CD4-positive, alpha-beta T cell treated with Interleukin-17A for 1 hour (primary cell): ENCODE results near the gene NCAN.
A peak's percentile ranks its signal among the peaks of the same experiment; 100 is the strongest.
"Not testable (repeated sequence)": the region's sequence is repeated elsewhere in the genome, so short reads cannot be mapped to it uniquely, and the experiment has no call there.

Experiments used
- DNase-seq: peaks from one replicate; pipeline ENCODE4 v3.0.0-alpha.2; 2020

The NCAN gene

DNA sequence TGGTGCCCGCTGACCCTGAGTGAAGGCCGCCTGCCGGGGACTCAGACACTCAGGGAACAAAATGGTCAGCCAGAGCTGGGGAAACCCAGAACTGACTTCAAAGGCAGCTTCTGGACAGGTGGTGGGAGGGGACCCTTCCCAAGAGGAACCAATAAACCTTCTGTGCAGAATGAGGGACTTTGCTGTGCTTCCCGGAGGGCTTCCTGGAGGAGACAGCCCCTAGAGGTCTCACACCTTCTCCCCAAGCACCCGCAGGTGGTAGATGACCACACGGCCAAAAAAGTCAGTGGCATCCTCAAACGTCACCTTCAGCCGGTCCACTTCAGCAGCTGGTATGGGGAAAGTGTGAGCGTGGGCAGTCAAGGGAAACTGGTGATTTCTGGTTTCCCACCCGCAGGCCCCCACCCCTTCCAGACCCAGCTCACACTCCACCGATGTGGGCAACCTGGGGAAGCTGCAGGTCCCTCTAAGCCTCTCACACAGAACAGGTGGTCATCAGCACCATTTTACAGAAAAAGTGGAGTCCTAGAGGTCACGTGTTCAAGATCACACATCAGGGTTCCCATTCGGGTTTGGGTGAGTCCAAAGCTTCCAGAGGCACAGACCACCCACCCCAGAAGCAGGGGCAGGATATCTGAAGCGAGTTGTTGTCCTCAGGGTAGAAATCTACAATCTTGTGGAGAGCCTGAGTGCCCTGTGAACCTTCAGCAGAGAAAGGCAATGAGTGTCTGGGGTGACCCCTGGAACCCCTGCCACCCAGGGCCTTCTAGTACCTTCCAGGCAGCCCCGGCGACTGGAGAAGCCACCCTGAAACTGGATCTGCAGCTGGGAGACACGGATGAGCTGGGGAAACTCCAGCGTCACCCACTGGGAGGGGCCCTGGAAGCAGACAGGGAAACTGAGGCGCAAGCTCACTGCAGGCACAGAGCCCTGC lies 9.8 kb upstream of the NCAN start:
- DNase-seq, result no peak

DNA sequence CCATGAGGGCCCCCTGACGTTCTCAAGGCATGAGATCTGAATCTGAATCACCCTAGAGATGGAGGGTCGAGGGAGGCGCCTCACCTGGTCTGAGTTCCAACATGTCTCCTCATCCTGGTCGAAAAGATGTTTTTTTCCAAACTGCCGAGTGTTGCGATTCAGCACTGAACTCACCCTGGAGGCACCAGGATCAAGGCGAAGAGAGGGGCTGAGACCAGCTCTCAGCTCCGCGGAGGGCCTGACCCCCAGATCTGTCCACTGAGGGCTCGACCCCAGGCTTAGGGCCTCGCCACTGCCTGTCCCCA lies 9.1 kb upstream of the NCAN start:
- no peak for DNase-seq

DNA sequence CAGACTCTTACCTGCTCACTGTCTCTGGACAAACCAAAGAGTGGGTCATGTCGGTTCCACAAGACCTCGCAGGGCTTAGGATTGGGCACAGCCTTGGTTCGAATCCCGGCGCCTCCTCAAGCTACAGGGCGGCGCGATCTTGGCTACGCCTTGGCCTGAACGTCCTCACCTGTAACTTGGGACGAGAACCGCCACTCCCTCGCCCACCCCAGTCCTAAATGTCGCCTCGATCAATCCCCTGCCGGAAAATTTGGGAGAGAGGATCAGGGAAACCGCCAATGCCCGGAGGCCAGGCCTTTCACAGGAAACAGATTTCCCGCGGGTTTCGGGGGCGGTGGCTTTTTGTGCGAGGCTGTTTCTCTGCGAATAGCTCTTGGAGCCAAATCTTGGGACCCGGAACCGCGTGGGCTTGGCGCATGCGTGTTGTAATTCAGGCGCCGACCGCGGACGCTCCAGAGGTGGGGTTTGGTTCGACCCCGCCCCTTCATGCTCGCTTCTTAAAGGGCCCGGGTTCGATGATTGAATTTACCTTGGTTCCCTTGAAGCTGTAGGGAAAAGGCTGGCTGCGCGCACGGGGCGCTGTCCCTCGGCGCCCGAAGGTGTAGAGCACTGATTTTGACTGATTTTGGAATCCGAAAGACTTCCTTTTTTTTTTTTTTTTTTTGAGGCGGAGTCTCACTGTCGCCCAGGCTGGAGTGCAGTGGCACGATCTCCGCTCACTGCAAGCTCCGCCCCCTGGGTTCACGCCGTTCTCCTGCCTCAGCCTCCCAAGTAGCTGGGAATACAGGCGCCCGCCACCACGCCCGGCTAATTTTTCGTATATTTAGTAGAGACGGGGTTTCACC lies 8.5 kb upstream of the NCAN start, which contains the start of gene NR2C2AP:
Gene NR2C2AP, minus strand, starts transcription at position 403 of the 845 bp plus-strand sequence. Its CDS starts 354 bp downstream, at position 49.
- DNase-seq, result peak; percentile 93

DNA sequence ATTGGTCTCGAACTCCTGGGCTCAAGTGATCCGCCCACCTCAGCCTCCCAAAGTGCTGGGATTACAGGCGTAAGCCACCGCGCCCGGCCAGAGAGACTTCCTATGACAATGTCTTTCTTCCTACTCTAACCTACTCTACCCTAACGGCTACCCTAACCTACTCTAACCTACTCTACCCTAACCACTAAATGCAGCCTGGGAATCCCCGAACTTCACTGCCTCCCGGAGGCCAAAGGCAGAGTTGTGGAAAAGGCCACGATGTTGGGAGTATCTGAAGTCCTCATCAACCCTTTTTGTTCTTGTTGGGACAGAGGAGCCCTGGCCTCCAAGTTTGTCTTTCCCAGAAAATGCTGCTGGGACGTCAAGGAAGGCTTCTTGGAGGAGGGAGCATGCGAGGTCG lies 7.6 kb upstream of the NCAN start:
- DNase-seq, result no peak

DNA sequence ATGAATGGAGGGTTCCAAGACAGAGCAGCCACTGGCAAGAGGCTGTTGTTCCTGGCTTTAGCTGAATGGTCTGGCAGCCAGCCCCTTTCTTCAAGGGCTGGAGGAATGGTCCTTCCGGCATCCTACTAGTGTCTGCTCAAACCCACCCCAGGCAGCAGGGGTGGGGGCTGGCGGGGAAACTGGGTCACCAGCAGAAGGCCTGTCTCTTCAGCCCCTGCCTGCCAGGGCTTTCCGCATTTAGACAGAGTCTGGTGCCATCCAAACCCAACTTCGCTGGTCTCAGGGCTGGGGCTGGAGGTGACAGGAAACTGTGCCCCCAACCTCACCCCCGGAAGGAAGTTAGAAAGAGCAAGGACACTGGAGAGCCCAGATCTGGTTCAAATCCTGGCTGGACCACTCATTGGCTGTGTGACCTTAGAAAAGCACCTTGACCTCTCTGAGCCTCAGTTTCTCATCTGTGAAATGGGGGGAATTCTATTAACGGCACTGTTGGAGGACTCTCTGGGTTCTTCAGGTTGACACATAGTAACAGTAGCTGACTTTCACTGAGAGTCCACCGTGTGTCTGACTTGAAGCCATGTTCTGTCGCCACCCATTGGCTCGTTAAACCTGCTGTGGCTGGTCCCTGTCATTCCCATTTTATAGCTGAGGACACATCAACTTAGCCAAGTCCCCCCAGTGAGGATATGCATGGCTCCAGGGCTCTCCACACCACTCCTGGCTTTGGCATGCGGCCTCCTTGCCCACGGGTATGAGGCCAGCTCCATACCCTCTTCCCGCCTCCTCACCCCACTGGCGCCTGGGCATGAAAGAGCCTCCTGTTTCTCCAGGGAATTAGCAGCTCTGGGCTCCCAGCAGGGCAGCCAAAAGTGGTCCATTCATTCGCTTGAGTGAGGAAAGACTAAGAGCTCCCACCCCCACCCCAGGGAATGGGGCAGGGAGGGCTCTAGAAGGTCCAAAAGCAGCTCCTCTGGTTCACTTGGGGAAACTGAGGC lies 6.0 kb upstream of the NCAN start:
- DNase-seq, result no peak

DNA sequence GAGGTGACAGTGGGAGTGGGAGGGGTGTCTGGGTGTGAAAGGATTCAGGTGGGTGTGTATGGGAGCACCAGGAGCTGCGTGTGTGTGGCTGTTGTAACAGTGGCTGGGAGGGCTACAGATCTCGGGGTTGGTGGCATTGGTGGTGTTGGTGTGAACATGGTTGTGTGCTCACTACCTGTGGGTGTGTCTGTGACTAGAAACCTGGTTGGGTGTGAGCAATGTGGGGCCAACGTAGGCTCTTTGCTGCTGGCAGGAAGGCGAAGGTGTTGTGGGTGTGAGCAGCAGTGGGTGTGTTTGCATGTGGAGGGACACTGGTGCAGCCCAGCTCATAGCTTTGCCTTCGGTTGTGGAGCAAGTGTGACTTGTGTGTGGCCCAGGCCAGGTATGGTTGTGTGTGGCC lies 4.8 kb upstream of the NCAN start:
- no peak for DNase-seq

DNA sequence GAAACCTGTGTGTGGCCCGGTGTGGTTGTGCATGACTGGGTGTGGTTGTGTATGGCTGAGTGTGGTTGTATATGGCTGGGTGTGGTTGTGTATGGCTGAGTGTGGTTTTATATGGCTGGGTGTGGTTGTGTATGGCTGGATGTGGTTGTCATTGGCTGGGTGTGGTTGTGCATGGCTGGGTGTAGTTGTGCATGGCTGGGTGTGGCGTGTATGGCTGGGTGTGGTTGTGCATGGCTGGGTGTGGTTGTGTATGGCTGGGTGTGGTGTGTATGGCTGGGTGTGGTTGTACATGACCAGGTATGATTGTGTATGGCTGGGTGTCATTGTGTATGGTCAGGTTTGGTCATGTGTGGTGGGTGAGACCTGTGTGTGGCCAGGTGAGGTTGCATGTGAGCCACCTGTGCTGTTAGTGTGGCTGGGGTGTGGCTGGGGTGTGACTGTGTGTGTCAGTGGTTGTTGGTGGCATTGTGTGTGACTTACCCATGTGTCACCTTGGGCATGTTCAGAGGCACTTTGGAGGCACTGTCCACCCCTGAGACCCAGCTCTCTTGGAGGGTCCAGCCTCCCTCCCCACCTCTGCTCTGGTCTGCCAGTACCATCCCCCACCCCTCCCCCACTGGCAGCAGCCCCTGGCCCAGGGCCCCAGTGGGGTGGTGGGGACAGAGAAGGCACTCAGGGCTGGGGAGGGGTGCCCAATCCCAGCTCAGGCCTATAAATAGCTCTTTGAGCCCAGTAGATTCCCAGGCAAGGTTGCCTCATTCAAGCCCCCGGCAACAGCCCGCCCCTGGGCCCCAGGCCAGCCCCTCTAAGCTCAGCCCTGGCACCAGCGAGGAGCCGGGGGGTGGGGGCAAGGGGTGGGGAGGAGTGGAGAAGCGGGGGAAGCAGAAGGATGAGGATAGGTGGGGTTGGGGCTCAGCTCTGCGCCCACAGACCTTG lies 3.9 kb upstream of the NCAN start:
- DNase-seq, result no peak

DNA sequence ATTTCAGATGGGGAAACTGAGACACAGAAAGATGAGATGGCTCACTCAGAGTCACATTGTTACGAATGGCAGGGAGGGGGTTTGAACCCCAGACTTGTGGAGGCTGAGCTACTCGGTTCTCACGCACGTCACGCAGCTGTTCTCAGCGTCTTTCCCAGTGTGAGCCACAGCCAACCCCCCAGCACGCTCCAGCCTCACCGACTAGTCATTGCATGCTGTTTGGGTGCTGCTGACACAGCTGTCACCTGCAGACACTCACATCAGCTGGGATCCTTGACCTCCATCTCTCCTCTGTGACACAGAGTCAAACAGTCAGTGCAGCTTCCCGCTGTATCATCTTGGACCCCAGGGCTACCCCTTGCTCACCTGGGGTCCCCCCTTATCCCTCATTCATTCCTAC lies 2.4 kb upstream of the NCAN start:
- no peak for DNase-seq

DNA sequence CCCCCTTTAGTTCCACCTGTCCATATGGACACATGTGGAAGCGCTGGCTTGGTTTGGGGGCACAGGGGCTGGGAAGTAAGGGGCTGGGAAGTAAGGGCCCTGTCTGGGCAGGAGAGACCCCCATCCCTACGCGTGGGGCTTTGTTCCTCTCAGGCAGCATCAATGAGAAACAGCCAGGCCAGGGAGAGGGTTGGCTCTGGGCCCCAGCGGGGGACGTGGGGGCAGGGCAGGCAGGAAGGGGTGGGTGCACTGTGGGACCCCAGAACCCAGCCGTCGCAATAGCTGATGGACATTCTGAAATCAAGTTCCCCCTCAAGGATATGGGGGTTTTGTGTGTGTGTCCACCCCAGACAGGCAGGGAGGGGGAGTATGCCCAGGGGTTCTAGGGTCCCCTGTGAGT lies 1.2 kb downstream of the NCAN start:
- DNase-seq, result no peak

DNA sequence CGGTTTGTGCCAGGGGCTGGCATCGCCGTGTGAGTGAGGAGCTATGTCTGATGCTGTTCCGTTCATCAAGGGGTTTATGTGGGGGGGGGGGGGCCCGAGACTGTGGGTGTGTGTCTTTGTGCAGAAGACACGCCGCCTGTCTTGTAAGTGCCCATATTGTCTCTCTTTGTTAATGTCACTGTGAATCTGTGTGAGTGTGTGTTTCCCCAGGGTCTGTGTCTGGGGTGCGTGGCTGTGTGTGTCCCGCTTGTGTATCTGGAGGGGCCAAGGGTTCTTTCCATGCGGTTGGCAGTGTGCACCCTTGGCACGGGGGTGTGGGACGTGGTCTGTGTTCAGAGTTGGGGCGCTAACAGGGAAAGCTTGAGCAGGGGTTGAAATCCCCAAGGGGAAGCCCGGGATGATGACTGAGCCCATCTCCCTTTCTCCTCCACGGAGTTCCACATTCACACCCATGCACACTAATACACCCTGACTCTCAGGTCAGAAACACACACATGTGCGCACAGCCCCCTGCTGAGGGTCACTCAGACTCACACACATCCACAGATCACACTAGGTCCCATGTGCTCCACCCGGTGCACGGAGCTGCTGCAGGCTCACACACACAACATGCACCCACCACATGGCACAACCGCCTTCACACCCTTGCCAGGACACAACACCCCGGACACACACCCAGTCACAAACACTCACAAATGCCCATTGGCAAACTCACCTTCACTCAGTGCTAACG lies 1.8 kb downstream of the NCAN start:
- DNase-seq, result no peak

DNA sequence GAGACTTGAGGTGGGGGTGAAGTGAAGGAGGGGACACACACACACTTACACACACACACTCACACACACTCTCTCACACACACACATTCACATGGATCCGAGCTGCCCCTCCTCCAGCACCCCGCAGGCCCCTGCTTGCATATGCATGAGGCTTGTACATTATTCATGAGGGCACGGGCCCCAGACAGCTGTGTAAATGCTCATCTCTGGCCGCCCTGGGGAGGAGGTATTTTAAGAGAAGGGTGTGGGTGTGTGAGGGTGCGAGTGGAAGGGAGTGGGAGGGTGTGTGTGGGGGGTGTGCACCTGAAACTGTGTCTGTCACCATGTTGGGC lies 2.4 kb downstream of the NCAN start:
- no peak for DNase-seq

DNA sequence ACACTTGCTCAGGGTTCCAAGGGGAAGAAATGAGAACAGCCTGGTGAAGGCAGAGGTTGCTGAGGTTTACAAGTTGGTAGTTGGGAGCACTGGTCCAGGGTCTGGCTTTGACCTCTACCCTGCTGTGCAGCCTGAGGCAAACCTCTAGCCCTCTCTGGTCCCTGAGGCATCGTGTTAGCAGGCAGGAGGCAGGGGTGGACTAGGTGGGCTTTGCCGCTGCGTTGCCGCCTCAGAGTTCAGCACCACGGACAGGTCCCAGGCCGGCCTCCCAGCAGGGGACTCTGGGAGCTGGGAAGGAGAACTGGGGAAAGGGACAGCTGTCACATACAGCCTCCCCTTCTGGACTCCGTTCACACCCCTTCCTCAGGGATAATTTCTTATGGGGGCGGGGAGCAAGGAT lies 3.1 kb downstream of the NCAN start:
- DNase-seq, result no peak

DNA sequence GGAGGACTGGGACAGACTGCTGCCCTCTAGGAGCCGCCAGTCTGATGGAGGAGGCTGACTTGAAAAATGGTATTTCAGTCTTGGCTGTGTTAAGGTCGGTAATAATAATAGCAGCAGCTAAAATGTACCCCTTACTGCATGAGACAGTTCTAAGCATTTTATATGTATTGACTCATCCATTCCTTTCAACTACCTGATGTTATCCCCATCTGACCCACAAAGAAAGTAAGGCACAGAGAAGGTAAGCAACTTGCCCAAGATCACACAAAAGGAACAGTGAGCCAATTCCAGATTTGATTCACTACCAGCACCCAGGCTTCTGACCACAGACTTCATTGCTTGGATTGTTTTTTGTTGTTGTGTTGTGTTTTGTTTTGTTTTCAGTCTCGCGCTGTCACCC lies 4.0 kb downstream of the NCAN start:
- no peak for DNase-seq

DNA sequence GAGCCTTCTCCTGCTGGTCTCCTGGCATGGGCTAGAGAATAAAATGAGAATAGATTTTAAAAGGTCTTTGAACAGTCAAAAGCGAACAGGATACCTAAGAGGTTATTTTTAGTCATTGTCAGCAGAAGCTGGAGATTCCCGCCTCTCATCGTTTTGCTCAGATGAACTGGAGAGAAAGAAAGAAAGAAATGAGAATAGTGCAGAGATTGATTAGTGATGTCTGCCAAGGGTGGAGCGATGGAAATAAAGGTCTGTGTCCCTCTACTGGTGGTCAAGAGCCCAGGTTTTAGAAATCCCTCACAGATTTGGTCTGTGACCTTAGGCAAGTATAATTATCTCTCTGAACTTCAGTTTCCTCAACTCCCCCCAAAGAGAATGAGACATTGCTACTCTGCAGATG lies 5.3 kb downstream of the NCAN start:
- no peak for DNase-seq

DNA sequence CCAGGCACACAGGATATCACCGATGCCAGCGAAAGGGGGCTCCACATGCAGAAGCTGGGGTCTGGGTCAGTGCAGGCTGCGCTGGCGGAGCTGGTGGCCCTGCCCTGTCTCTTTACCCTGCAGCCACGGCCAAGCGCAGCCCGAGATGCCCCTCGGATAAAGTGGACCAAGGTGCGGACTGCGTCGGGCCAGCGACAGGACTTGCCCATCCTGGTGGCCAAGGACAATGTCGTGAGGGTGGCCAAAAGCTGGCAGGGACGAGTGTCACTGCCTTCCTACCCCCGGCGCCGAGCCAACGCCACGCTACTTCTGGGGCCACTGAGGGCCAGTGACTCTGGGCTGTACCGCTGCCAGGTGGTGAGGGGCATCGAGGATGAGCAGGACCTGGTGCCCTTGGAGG lies 7.2 kb downstream of the NCAN start:
- no peak for DNase-seq

DNA sequence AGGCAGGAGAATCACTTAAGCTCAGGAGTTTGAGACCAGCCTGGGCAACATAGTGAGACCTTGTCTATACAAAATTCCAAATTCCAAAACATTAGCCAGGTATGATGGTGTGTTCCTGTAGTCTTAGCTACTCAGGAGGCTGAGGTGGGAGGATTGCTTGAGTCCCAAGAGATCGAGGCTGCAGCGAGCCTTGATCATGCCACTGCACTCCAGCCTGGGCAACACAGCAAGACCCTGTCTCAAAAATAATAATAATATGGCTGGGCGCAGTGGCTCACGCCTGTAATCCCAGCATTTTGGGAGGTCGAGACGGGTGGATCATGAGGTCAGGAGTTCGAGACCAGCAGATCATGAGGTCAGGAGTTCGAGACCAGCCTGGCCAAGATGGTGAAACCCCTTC lies 9.2 kb downstream of the NCAN start:
- not testable (repeated sequence) for DNase-seq

DNA sequence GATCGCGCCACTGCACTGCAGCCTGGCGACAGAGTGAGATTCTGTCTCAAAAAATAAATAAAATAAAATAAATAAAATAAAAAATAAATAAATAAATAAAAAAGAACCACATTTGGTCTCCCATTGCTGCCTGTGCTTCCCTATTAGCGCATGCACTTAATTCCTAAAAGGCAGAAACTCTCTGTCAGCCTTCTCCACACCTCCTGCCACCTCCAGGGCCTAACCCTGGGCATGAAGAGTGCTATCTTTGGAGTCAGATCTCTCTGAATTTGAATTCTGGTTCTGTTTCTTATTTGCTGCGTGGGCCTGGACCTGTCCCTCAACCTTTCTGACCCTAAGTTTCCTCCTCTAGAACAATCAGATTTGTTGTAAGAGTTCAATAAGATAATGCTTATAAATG lies 11.3 kb downstream of the NCAN start:
- DNase-seq, result no peak

DNA sequence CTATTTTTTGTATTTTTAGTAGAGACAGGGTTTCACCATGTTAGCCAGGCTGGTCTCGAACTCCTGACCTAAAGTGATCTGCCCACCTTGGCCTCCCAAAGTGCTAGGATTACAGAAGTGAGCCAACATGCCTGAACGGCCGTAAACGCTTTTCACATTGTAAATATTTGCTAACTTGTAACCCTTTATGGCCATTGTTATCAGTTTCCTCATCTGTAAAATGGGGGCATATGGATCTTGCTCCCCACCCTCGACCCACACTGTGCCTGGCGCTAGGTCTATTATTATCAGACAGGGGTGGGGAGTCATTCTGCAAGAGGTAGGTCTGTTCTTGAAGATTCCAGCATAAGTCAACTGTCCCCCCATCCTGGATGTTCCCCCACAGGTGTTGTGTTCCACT lies 11.9 kb downstream of the NCAN start:
- DNase-seq, result no peak

DNA sequence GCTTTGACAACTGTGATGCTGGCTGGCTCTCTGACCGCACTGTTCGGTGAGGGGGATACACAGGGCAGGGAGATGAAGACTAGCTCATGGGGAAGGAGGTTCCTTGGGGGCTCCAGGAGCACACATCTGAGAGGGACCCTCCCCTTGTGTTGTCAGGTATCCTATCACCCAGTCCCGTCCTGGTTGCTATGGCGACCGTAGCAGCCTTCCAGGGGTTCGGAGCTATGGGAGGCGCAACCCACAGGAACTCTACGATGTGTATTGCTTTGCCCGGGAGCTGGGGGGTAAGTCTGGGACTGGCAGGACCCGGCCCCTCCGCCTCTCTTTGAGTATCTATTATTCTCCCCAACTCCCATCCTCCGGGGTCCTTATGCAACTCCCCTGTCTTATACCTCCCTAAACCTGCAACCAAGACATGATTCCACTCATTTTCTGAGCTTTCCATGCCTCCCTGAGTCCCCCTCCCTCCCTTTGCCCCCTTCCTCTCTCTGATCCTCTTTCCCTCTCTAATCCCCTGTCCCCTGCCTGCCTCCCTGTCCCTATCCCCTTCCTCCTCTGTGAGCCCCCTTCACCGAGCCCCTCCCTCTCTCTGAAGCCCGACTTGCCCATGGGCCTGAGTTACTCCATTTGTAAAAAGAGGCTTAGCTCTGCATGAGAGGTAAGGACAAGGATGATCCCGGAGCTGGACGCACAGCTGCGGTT lies 12.5 kb downstream of the NCAN start:
- DNase-seq, result no peak

DNA sequence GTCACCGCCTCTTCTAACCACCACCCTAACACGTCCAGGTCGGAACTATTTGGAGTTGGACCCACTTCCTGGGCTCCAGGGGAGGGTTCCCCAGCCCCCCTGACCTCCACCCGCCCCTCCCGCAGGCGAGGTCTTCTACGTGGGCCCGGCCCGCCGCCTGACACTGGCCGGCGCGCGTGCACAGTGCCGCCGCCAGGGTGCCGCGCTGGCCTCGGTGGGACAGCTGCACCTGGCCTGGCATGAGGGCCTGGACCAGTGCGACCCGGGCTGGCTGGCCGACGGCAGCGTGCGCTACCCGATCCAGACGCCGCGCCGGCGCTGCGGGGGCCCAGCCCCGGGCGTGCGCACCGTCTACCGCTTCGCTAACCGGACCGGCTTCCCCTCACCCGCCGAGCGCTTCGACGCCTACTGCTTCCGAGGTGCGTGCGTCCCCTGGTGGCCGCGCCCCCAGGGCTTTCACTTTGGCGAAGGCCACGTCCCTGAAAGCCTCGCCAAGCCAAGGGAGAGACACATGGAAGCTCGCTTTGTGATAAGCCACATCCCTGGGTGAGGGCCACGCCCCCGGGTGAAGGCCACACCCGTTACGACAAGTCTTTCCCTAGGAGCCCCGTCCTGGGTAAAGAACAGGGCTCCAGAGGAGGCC lies 13.2 kb downstream of the NCAN start:
- peak; percentile 80 for DNase-seq
